ENCODE results near the gene SURF4.

Gene SURF4

DNA sequence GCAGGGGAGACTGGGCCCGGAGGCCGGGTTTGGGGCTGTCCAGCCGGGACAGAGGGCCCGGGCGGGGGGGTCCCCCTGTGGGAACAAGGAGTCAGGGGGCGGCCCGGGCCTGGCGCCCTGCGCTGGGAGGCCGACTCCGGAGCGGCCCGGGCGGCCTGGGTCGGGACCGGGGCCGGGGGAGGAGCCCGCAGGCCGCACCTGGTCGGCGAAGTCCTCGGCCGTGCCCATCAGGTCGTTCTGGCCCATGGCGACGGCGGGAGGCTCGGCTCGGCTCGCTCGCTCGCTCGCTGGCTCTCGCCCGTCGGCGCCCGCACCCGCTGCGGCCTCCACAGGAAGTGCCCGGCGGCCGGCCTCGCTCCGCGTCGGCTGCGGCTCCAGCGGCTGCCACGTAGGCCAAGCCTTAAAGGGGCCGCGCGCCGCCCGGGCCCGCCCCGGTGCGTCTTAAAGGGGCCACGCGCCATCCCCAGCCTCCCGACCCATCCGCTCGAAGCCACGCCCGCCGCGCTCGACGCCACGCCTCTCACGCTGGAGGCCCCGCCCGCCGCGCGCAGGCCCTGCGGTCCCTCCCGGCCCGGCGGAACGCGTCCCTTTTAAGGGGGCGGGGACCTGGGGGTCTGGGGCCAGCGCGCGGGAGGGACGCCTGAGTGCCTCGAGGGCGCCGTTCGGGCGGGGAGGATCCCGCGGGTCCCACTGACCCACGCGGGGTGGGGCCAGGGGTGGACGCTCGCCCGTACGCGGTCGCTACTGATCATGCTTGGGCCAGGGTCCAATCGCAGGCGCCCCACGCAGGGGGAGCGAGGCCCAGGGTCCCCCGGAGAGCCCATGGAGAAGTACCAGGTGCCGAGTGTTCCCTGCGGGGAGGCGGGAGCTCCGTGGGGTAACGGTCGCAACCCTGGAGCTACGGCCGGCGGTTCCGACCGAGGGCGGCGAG, at the start of gene SURF4, which contains the start of gene STKLD1:
Gene SURF4, minus strand, starts transcription at position 337 of the 931 bp plus-strand sequence. Its CDS starts 91 bp downstream, at position 246.
Gene STKLD1, plus strand, starts transcription at position 643 of the 931 bp plus-strand sequence. Its CDS starts 108 bp downstream, at position 751.
- peak; percentile 92 for DNase-seq (ENCODE audit: low read depth)

GRCh38 chr9:133425049-133425632, 49.3 kb upstream of the SURF4 start:
- no peak for DNase-seq (ENCODE audit: low read depth)

DNA sequence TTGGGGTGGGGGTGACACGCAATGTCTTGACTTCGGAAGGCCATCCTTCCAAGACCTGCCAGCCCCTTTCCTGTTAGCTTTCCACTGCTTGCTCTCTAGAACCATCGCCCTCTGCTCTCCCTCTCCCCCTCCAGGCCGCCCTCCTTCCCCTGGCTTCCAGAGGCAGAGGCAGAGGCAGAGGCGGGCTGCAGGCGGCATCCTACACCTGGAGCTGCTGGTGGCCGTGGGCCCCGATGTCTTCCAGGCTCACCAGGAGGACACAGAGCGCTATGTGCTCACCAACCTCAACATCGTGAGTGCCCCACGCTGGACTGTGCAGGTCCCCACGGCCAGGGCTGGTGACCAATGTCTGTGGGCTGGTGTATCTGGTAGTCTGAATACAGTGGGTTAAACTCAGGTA, 48.3 kb upstream of the SURF4 start:
- no peak for DNase-seq (ENCODE audit: low read depth)

- no peak for DNase-seq (ENCODE audit: low read depth)
Observed at GRCh38 chr9:133423216-133423615, 47.4 kb upstream of the SURF4 start.

DNA sequence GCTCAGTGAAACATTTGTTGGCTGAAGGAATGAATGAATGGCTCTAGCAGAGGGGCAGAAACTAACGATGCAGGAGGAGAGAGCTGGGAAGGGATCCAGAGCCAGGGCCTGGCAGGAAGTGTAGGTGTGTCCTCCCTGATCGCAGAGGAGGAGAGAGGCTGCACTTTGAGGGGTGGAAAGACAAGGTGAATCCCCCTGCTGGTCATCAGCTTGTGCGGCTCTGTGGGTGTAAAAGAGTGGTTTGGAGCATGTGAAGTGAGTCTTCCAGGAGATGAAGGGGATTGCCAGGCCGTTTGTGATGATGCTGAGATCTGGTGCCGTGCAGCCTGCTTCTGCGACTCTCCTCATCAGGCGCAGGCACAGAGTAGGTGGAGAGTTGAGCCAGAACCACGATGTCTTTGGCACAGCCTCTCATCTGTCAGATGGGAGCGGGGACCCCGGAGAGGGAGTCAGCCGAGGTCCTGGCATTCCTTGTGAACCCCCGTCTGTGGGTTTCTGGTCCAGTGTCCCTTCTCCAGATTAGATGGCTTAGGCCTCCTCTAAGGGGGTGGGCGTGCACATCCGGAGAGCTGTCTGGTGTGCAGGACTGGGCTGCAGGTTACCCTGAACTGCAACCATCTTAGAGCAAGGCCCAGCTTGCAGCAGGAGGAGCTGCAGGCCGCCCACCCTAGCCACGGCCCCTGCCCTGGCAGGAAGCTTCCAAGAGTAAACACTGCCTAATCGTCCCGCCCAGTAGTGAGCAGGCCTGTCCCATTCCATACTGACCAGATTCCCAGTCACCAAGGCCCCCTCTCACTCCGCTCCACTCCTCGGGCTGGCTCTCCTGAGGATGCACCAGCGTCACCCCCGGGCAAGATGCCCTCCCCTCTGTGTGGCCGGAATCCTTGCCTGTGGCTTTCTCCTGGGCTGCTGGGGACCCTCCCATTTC, 46.0 kb upstream of the SURF4 start, which contains the start of gene ADAMTS13:
Gene ADAMTS13, plus strand, starts transcription at position 753 of the 928 bp plus-strand sequence. Its CDS starts 77 bp downstream, at position 830.
- DNase-seq (ENCODE audit: low read depth), result no peak

- DNase-seq (ENCODE audit: low read depth), result no peak
Observed at GRCh38 chr9:133420392-133420827, 44.5 kb upstream of the SURF4 start.

DNA sequence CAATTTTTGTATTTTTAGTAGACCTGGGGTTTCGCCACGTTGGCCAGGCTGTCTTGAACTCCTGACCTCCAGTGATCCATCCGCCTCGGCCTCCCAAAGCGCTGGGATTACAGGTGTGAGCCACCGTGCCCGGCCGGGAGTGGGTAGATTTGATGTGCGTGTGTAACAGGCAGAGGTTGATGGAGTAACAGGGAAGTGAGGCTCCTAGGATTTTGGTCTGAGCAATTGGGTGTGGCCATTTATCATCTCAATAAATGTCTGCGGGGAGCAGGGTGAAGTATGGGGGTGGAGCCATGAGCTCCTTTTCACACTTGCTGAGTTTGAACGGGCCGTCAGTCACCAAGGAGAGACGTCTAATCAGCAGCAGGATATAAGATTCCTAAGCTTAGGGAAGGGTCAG, 43.1 kb upstream of the SURF4 start:
- no peak for DNase-seq (ENCODE audit: low read depth)

DNA sequence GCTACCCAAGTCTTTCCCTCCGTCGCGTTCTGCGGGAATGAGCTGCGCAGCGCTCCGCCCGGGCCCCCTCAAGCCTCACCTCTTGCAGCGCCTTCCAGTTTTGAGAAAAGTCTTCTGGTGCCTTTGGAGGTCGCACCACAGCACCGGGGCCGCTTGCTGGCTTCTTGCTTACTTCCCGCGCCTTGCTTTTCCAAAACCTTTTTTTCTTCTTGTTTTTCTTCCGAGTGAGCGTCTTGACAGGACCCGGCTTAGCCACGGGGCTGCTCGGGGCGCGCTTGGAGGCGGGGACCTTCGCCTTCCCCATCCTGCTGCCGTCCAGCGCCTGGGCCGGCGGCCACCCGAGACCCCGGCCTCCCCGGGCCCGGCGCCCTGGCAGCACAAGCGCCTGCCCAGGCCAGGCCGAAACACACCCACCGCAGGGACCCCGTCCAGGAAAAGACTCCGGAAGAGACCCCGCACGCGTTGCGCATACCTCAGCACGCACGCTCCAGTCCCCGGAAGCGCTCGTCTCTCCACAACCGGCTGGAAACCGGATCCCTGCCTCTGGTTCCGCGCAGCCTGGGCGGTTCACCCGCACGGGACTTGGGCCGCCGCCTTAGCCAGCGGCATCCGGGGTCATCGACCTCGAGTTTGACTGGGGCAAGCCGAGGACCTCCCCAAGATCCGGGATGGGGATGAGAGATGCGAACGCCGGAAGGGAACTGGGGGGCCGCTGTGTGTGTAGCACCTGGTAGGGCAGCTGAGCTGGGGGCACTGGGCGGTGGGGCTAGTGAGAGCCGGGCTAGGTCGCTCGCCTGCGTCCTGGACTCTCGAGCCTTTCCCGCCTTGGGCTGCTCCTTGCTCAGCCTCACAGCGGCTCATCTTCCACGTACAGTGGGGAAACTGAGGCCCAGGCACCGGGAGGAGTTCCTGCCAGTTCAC, 41.9 kb upstream of the SURF4 start, which contains the start of gene REXO4:
Gene REXO4, minus strand, starts transcription at position 470 of the 921 bp plus-strand sequence. Its CDS starts 166 bp downstream, at position 304.
- DNase-seq (ENCODE audit: low read depth), result peak; percentile 76

DNA sequence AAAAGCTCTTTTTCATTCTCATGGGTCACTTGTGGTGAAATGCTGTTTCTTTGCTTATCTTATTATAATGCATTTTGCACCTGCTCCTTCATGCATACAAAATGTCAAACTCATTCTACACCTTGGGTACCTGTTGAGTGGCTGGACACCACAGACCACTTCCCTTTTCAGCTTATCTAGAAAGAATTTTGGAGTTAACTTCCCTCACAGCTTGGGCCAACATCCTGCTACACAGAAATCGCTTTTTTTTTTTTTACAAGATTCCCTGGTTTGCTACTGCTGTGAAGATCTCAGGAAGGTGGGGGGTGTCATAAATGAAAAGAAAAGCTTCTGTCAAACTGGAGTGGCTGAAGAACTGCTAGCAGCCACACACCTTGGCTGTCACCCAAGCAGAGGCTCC, 39.3 kb upstream of the SURF4 start:
- no peak for DNase-seq (ENCODE audit: low read depth)

DNA sequence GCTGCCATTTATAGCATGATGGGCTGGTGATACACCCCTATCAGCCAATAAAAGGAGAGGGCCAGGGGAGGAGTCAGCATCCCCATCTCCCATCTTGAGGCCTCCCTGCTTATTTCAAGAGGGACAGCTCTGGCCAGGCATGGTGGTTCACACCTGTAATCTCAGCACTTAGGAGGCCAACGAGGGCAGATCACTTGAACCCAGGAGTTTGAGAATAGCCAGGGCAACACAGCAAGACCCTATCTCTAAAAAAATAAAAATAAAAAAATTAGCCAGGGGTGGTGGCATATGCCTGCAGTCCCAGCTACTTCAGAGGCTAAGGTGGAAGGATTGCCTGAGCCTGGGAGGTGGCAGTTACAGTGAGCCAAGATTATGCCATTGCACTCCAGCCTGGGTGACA, 32.2 kb upstream of the SURF4 start:
- DNase-seq (ENCODE audit: low read depth), result no peak

DNA sequence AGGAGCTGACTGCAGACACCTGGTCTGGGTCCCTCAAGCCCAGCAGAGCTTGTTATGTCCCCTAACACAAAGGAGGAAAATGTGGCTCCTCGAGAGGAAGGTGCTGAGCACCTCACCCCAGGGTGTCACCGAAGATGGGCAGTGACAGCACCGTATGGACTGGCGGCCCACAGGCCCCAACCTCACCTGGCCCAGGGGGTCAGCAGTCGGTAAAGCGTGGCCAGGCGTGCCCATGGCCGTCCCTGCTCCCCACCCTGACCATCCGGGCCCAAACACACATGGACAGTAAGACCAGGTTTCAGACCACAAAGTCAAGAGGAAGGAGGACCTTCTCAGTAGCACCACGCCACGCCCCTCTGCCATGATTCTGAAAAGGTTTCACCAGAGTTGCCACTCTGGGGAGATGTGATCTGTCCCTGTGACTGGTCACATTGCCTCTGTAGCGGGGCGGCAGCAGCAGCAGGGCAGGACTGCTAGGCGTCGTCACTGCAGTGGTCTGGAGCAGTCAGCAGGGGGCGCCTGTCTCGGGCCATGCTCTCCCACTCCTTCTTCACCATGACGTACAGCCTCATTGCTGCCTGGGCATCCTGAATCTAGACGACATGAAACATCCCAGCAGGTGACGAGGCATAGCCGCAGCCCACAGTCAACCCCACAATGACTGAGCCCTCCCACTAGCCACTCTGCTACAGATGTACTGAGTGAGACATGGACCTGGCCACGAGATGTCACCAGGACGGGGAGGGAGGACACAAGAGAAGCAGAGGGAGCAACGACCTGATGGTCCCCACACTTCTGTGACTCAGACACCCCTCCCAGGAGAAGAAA, 30.8 kb upstream of the SURF4 start:
- peak; percentile 67 for DNase-seq (ENCODE audit: low read depth)

DNA sequence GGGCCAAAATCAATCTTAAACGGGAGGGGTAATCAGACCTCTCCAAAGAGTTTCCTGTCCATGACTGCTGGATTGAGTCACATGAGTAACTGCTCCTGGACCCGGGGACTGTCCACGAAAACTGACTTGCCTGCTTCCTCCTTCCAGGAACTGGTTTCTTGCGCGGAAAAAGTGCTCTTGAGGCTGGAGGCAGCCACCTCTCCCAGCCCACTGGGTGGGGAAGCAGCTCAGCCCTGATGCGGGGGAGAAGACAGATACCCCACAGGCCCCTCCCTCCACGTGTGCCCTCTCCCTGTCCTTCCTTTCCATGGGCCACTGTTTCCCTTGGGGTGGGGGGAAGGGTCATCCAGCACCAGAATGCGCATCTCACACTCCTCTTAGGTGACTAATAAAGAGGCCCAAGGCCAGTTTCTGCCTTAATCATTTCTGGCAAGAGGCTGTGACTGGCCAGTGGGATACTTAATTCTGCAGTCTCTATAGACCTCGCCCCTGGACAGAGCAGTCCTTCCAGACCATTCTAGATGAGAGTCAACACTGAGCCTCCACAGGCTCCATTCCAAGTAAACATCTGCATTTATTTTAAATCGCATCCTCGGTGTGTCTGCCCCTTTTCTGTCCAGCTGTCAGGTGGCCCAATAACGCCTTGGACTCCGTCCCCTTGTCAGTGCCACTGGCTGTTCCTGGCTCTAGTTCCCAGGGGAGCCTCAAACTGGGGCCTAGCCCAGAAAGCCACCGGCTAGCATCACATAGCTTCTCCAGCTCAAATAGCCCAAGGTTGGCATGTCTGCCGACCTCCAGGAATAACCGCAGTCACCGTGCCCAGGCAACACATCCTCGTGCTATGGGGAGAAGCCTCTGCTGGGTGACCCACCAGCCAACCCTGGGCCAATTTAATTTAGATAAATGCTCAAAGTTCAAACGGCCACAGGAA, 29.9 kb upstream of the SURF4 start:
- DNase-seq (ENCODE audit: low read depth), result no peak

- DNase-seq (ENCODE audit: low read depth), result no peak
Observed at GRCh38 chr9:133404454-133405002, 28.7 kb upstream of the SURF4 start.

- peak; percentile 55 for DNase-seq (ENCODE audit: low read depth)
Observed at GRCh38 chr9:133403766-133404453, 28.1 kb upstream of the SURF4 start.

GRCh38 chr9:133402689-133403088, 26.8 kb upstream of the SURF4 start:
- DNase-seq (ENCODE audit: low read depth), result no peak

DNA sequence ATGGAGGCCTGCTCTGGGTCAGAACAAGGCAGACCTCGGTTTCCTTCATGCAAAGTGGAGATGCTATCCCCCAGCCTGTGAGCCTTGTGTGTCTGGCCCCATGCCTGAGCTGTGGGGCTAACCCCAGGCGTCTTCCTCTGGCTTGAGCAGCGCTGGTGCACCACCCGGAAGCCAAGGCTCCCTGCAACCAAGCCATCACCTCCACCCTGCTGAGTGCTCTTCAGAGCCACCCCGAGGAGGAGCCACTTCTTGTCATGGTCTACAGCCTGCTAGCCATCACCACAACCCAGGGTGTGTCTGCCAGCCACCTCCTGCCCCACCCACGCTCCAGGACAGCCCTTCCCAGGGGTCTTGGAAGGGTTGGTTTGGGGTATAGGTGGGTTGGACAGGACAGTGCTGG, 25.7 kb upstream of the SURF4 start:
- DNase-seq (ENCODE audit: low read depth), result no peak

DNA sequence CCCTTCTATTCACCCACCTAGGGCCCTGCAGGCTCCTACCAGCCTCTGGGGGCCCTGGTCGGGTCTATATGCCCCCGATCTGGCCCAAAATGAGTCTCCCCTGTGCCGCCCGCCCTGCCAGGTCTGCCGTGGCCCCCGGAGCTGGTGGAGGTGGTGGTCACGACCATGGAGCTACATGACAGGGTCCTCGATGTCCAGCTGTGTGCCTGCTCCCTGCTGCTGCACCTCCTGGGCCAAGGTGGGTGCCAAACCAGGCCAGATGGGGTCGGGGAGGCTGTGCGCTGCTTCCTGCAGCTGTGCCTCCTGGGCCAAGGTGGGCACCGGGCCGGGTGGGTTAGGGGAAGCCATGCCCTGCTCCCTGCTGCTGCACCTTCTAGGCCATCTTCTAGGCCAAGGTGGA, 24.4 kb upstream of the SURF4 start:
- DNase-seq (ENCODE audit: low read depth), result no peak

GRCh38 chr9:133397895-133398294, 22.0 kb upstream of the SURF4 start:
- DNase-seq (ENCODE audit: low read depth), result no peak

Data from activated T-cell treated with anti-CD3 and anti-CD28 coated beads for 1 hour (primary cell).